Measurements from ENCODE around the gene USP50.
"Not testable (repeated sequence)": the region's sequence is repeated elsewhere in the genome, so short reads cannot be mapped to it uniquely, and the experiment has no call there.

The USP50 gene

DNA sequence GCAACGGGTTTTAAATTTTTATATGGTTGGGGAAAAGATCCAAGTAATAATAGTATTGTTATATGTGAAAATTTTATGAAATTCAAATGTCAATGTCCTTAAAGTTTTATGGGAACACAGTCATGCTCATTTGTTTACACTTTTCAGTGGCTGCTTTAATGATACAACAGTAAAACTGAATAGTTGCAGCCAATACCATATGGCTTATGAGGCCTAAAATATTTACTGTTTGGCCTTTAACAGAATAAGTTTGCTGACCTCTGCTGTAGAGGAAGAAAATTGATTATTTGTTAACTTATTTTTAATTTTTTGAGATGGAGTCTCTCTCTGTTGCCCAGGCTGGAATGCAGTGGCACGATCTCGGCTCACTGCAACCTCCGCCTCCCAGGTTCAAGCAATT lies 44.7 kb downstream of the USP50 start:
- DNase-seq: no peak

- no peak for DNase-seq
Observed at GRCh38 chr15:50500352-50500751, 46.1 kb downstream of the USP50 start.

DNA sequence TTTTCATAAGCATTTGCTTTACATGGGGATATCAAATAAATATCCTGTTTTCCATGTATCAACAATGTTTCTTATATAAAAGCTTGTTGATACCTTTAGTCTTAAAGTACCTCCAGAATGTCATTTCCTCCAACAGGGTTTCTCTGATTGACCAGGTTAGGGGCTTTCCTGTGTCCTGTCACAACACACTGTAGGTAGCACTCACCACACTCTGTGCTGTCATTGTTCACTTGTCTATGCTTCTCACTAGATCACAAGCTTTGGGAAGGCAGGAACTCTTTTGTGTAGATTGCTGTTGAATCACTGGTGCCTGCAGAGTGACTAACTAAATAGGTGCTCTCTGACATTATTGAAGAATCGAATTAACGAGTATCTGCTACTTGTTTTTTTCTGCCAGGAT lies 49.8 kb downstream of the USP50 start:
- DNase-seq: no peak

- not testable (repeated sequence) for DNase-seq
Observed at GRCh38 chr15:50494547-50494946, 51.9 kb downstream of the USP50 start.

GRCh38 chr15:50493625-50494024 lies 52.8 kb downstream of the USP50 start:
- DNase-seq: no peak

GRCh38 chr15:50487287-50487686 lies 59.2 kb downstream of the USP50 start:
- DNase-seq: peak; percentile 31

- DNase-seq: no peak
Observed at GRCh38 chr15:50485389-50485788, 61.1 kb downstream of the USP50 start.

GRCh38 chr15:50484781-50485180 lies 61.7 kb downstream of the USP50 start:
- no peak for DNase-seq

DNA sequence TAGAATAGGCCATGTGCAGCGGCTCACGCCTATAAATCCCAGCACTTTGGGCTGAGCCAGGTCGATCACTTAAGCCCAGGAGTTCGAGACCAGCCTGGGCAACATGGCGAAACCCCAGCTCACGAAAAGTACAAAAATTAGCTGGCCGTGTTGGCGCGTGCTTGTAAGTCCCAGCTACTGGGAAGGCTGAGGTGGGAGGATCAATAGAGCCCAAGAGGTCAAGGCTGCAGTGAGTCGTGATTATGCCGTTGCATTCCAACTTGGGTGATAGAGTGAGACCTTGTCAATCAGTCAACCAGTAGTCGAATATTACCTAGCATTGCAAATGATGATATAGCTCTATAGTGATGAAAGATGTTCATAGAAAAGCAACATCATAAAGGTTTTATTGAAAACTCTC lies 70.3 kb downstream of the USP50 start:
- DNase-seq: no peak

DNA sequence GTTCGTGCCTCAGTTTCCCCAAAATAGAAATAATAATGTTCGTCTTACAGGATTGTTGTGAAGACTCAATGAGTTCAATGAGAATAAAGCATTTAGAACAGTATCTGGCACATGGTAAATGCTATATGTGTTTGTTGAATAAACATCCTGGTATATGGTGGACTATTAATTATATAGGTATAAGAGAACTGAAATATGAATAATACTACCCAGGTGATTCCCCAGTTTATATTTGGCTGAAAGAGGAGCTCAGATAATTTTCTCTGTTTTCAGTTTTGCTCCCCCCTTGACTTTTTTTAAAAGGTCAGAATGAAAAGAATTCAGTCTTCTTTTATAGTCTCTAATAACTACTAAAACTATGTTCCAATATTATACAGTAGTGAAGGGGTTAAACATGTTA lies 75.4 kb downstream of the USP50 start:
- DNase-seq: no peak

GRCh38 chr15:50463423-50464358 lies 82.8 kb downstream of the USP50 start:
- no peak for DNase-seq

- DNase-seq: no peak
Observed at GRCh38 chr15:50458348-50459112, 87.9 kb downstream of the USP50 start.

DNA sequence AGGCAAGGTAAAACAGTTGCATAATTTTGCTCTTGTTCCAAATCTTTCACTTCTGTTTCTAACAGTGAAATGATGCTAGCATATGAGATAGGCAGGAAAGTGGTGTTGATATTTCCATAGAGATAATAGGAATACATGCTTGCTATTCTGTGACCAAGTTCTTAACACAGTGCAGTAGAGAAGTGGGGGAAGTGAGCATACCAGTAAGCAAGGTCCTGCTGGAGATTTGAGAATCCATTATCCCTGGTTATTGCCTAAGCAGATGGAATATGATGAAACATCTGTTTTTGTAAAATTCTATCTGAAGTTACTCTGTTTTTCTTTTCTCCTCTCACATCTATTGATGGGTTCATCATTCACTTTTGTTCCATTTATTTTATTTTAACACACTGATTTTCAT lies 93.5 kb downstream of the USP50 start:
- no peak for DNase-seq
